Measurements from ENCODE around the gene WARS2. TPM values are rescaled to one million over a fixed set of nuclear protein-coding genes. Genes with fewer than 3 reads are reported as not detected.

Gene WARS2
- total RNA-seq, 1 experiment from 2014 or later, result 12.9 TPM

- no peak for DNase-seq (ENCODE audit: low read depth)
Measured at GRCh38 chr1:119083479-119083878, 57.0 kb downstream of the WARS2 start.

GRCh38 chr1:119081700-119082099 is 58.8 kb downstream of the WARS2 start:
- DNase-seq (ENCODE audit: low read depth), result no peak

GRCh38 chr1:119081267-119081666 is 59.2 kb downstream of the WARS2 start:
- peak; percentile 56 for DNase-seq (ENCODE audit: low read depth)

- DNase-seq (ENCODE audit: low read depth), result peak; percentile 96
Measured at GRCh38 chr1:119080586-119080985, 59.9 kb downstream of the WARS2 start.

- DNase-seq (ENCODE audit: low read depth), result no peak
Measured at GRCh38 chr1:119079881-119080280, 60.6 kb downstream of the WARS2 start.

- DNase-seq (ENCODE audit: low read depth), result peak; percentile 39
Measured at GRCh38 chr1:119075614-119076013, 64.8 kb downstream of the WARS2 start.

- no peak for DNase-seq (ENCODE audit: low read depth)
Measured at GRCh38 chr1:119071321-119071720, 69.1 kb downstream of the WARS2 start.

GRCh38 chr1:119069682-119070081 is 70.8 kb downstream of the WARS2 start:
- DNase-seq (ENCODE audit: low read depth), result no peak

- peak; percentile 24 for DNase-seq (ENCODE audit: low read depth)
Measured at GRCh38 chr1:119068427-119068826, 72.0 kb downstream of the WARS2 start.

- DNase-seq (ENCODE audit: low read depth), result no peak
Measured at GRCh38 chr1:119061700-119062099, 78.8 kb downstream of the WARS2 start.

- DNase-seq (ENCODE audit: low read depth), result no peak
Measured at GRCh38 chr1:119055568-119055967, 84.9 kb downstream of the WARS2 start.

GRCh38 chr1:119053917-119054316 is 86.5 kb downstream of the WARS2 start:
- no peak for DNase-seq (ENCODE audit: low read depth)

GRCh38 chr1:119052267-119052666 is 88.2 kb downstream of the WARS2 start:
- no peak for DNase-seq (ENCODE audit: low read depth)

GRCh38 chr1:119048624-119049404 is 91.6 kb downstream of the WARS2 start:
- DNase-seq (ENCODE audit: low read depth), result no peak

- DNase-seq (ENCODE audit: low read depth), result no peak
Measured at GRCh38 chr1:119046785-119047438, 93.5 kb downstream of the WARS2 start.

GRCh38 chr1:119046429-119046784 is 94.0 kb downstream of the WARS2 start:
- DNase-seq (ENCODE audit: low read depth), result no peak

- no peak for DNase-seq (ENCODE audit: low read depth)
Measured at GRCh38 chr1:119045096-119045746, 95.2 kb downstream of the WARS2 start.

GRCh38 chr1:119040906-119041305 is 99.5 kb downstream of the WARS2 start:
- DNase-seq (ENCODE audit: low read depth), result no peak

GRCh38 chr1:119040489-119040888 is 100.0 kb downstream of the WARS2 start:
- no peak for DNase-seq (ENCODE audit: low read depth)

GRCh38 chr1:119038363-119038762 is 102.1 kb downstream of the WARS2 start:
- no peak for DNase-seq (ENCODE audit: low read depth)

- no peak for DNase-seq (ENCODE audit: low read depth)
Measured at GRCh38 chr1:119034359-119034758, 106.1 kb downstream of the WARS2 start.

- DNase-seq (ENCODE audit: low read depth), result peak; percentile 5
Measured at GRCh38 chr1:119032986-119033385, 107.5 kb downstream of the WARS2 start.

- DNase-seq (ENCODE audit: low read depth), result no peak
Measured at GRCh38 chr1:119027759-119028158, 112.7 kb downstream of the WARS2 start.
